ENCODE data around the gene FOSL1. TPM values are rescaled to one million over a fixed set of nuclear protein-coding genes. Genes with fewer than 3 reads are reported as not detected.

Gene FOSL1
- total and polyA plus RNA-seq, 2 of the 13 experiments (the other 11 are each of a cell fraction or from before 2014, with no cell fraction given) = 4.0 to 4.1 TPM

GRCh38 chr11:65860278-65861164, 39.7 kb downstream of the FOSL1 start, which contains the start of gene MUS81 (continued):
- TF ChIP-seq, protein P1, sequence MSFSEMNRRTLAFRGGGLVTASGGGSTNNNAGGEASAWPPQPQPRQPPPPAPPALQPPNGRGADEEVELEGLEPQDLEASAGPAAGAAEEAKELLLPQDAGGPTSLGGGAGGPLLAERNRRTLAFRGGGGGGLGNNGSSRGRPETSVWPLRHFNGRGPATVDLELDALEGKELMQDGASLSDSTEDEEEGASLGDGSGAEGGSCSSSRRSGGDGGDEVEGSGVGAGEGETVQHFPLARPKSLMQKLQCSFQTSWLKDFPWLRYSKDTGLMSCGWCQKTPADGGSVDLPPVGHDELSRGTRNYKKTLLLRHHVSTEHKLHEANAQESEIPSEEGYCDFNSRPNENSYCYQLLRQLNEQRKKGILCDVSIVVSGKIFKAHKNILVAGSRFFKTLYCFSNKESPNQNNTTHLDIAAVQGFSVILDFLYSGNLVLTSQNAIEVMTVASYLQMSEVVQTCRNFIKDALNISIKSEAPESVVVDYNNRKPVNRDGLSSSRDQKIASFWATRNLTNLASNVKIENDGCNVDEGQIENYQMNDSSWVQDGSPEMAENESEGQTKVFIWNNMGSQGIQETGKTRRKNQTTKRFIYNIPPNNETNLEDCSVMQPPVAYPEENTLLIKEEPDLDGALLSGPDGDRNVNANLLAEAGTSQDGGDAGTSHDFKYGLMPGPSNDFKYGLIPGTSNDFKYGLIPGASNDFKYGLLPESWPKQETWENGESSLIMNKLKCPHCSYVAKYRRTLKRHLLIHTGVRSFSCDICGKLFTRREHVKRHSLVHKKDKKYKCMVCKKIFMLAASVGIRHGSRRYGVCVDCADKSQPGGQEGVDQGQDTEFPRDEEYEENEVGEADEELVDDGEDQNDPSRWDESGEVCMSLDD (CRISPR knock-in tag; IDR thresholded peaks at IDR 0.05; ENCODE audit: borderline replicate concordance) = peak; percentile 71; the same call in 1 of the 2 replicates
- TF ChIP-seq DR1 (CRISPR knock-in tag; IDR thresholded peaks at IDR 0.05) (peak; percentile 70; the same call in 1 of the 2 replicates), ZNF773 (CRISPR knock-in tag; IDR thresholded peaks at IDR 0.05; ENCODE audit: borderline replicate concordance) (no peak; the same call in 1 of the 2 replicates), BCL3 (CRISPR knock-in tag; IDR thresholded peaks at IDR 0.05) (no peak; the same call in 1 of the 2 replicates), ZFP36L2 (CRISPR knock-in tag; IDR thresholded peaks at IDR 0.05) (no peak), NR1H2 (CRISPR knock-in tag; IDR thresholded peaks at IDR 0.05; ENCODE audit: borderline replicate concordance, low read depth) (0 out of 2 replicates have a peak, but pooled peaks have one; percentile 0), SMARCE1 (IDR thresholded peaks at IDR 0.05; ENCODE audit: borderline replicate concordance) (no peak), THAP11 (CRISPR knock-in tag; IDR thresholded peaks at IDR 0.05) (peak; percentile 97), ZNF512 (CRISPR knock-in tag; IDR thresholded peaks at IDR 0.05) (no peak), FOXA1 (IDR thresholded peaks at IDR 0.05) (no peak), FOXA1 (CRISPR knock-in tag; IDR thresholded peaks at IDR 0.05) (peak; percentile 21; the same call in 1 of the 2 replicates), MIER3 (CRISPR knock-in tag; IDR thresholded peaks at IDR 0.05; ENCODE audit: borderline replicate concordance) (peak; percentile 87; the same call in 1 of the 2 replicates), SP2 (CRISPR knock-in tag; IDR thresholded peaks at IDR 0.05) (peak; percentile 56; the same call in 1 of the 2 replicates), KDM4B (CRISPR knock-in tag; IDR thresholded peaks at IDR 0.05) (no peak)
- TF ChIP-seq, protein P2, sequence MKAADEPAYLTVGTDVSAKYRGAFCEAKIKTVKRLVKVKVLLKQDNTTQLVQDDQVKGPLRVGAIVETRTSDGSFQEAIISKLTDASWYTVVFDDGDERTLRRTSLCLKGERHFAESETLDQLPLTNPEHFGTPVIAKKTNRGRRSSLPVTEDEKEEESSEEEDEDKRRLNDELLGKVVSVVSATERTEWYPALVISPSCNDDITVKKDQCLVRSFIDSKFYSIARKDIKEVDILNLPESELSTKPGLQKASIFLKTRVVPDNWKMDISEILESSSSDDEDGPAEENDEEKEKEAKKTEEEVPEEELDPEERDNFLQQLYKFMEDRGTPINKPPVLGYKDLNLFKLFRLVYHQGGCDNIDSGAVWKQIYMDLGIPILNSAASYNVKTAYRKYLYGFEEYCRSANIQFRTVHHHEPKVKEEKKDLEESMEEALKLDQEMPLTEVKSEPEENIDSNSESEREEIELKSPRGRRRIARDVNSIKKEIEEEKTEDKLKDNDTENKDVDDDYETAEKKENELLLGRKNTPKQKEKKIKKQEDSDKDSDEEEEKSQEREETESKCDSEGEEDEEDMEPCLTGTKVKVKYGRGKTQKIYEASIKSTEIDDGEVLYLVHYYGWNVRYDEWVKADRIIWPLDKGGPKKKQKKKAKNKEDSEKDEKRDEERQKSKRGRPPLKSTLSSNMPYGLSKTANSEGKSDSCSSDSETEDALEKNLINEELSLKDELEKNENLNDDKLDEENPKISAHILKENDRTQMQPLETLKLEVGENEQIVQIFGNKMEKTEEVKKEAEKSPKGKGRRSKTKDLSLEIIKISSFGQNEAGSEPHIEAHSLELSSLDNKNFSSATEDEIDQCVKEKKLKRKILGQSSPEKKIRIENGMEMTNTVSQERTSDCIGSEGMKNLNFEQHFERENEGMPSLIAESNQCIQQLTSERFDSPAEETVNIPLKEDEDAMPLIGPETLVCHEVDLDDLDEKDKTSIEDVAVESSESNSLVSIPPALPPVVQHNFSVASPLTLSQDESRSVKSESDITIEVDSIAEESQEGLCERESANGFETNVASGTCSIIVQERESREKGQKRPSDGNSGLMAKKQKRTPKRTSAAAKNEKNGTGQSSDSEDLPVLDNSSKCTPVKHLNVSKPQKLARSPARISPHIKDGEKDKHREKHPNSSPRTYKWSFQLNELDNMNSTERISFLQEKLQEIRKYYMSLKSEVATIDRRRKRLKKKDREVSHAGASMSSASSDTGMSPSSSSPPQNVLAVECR (CRISPR knock-in tag; IDR thresholded peaks at IDR 0.05; ENCODE audit: borderline replicate concordance) = peak; percentile 89
- TF ChIP-seq, protein P3, sequence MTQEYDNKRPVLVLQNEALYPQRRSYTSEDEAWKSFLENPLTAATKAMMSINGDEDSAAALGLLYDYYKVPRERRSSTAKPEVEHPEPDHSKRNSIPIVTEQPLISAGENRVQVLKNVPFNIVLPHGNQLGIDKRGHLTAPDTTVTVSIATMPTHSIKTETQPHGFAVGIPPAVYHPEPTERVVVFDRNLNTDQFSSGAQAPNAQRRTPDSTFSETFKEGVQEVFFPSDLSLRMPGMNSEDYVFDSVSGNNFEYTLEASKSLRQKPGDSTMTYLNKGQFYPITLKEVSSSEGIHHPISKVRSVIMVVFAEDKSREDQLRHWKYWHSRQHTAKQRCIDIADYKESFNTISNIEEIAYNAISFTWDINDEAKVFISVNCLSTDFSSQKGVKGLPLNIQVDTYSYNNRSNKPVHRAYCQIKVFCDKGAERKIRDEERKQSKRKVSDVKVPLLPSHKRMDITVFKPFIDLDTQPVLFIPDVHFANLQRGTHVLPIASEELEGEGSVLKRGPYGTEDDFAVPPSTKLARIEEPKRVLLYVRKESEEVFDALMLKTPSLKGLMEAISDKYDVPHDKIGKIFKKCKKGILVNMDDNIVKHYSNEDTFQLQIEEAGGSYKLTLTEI (CRISPR knock-in tag; conservative IDR thresholded peaks at IDR 0.05) = no peak
